Measurements from ENCODE around the gene LMBRD1.
"Not testable (repeated sequence)": the region's sequence is repeated elsewhere in the genome, so short reads cannot be mapped to it uniquely, and the experiment has no call there.

The LMBRD1 gene

DNA sequence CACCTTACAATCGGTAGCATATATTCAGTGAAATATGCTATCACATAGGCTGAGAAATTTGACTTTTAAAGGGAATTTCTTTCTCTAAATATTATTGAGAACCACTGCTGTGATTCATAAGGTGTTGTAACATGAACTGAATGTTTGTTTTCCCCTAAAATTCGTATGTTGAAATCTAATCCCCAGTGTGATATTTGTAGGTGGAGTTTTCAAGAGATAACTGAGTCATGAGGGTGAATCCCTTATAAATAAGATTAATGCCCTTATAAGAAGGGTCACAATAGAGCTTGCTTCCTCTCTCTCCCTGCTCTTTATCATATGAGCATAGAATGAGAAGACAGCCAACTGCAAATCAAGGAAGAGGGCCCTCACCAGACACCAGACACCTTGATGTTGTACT lies 64.8 kb downstream of the LMBRD1 start:
- no peak for DNase-seq

DNA sequence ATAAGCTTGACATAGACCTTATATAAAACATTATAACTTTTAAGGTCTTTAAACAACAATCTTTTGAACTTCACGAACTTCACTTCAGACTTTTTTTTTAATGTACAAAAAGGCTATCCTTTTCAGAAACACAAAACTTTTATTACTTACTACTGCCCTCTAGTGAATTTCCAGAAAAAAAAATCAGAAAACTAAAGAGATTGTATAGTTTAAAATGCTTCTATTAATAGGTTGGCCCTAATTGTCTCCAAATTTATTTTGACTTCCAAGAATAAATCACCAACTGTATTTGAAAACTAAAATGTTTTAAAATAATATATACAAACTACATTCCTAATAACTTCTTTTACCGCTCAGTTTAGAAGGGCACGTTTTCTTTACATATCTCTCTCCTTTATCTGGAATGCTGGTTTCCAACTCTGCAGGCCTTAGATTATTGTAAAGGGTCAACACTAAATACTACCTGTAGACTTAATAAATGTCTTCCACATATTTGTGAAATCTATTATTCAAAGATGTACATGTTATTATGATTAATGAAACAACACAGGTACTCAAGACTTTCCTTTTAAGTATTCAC lies 66.8 kb downstream of the LMBRD1 start:
- peak; percentile 12 for DNase-seq

DNA sequence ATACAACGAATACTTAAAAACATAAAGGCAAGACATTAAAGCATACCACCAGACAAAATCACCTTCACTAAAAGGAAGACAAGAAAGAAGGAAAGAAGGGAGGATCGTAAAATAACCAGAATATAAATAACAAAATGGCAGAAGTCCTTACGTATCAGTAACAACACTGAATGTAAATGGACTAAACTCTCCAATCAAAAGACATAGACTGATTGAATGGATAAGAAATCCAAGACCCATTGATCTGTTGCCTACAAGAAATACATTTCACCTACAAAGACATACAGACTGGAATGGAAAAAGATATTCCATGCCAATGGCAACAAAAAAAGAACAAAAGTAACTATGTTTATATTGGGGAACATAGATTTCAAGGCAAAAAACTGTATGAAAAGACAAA lies 74.1 kb downstream of the LMBRD1 start:
- DNase-seq: no peak

DNA sequence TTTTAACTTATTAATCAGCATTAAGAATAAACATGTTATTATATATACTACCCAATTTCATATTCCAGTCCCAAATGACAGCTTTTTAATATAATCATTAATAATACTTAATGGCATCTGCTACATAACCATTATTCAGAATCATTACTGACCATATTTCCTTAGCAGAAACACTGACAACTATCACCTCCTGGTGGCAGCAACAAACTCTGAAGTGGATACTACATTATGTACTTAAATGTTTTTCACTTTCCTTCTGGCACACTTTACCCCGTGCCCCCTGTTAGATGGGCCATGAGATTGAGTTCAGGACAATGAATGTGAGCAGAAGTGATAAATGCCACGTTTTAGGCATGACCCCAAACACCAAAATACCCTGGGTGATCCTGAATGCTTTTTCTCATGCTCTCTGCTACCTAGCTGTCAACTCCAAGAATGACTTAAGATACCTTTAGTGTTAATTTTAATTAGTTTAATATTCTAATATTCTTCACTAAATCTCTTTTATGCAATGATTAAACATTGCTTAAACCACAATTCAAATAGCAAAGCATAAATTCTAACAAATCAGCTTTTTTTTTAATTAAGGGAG lies 77.1 kb downstream of the LMBRD1 start:
- peak; percentile 2 for DNase-seq

DNA sequence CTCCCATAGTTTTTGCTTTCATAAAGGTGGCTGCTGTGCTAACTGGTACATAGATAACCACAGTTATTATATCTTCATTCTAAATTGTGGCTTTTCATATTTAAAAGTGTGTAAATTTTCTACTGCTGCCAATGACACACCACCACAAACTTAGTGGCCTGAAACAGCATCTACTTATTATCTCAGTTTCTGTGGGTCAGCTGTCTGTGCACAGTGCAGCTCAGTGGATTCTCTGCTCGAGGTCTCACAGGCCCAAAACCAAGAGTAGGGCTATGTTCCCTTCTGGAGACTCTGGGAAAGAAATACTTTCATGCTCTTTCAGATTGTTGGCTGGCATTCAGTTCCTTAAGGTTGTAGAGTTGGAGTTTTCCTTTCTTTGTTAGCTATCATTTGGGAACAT lies 90.1 kb downstream of the LMBRD1 start:
- DNase-seq: no peak

DNA sequence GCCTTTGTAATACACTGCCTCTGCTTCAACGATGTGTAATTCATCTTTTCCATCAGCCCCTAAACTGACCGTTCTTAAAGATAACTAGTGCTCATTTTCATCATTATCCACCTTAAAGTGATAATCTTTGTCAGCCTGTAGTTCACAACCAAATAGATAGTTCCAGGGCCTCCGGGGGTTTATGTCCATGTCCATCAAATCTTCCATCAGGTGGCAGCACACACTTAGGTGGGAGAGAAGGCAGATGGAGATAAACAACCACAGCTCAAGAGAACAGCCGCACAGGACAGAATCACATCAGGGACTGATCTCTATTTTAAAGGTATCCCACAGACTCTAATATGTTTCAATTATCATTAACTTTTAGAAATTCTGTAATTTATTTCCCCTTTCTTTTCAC lies 90.9 kb downstream of the LMBRD1 start:
- no peak for DNase-seq

DNA sequence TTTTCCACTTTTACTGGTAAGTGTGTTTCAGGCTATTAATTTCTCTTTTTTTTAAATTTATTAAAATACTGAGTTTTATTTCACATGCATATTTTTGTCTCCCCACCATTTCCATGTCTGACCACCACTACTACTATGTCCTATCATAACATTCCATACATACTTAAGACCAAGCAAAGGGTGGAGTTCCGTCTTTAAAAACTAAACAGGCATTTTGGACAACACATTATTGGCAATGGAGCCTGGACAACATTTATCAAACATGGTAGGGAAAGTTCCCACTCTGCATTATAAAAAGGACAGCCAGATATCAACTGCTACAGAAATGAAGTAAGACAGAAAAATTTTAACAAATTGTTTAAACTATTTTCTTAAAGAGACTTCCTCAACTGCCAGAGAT lies 91.9 kb downstream of the LMBRD1 start:
- DNase-seq: no peak

DNA sequence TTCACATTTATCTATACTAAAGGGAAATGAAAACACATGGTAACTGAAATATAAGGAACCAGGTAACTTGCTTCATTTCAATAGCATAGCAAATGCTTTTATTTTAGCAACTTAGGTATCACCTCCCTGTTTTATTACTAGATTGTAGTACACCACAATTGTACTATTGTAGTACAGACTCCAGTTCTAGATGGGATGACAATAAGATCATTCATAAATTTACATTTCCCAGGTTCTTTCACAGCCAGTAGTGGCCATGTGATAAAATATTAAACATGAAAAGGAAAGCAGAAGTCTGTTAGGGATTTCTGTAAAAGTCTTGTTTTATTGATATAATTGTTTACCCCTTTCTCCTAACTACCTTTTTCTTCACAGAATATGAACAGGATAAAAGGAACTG lies 97.2 kb downstream of the LMBRD1 start:
- DNase-seq: no peak

DNA sequence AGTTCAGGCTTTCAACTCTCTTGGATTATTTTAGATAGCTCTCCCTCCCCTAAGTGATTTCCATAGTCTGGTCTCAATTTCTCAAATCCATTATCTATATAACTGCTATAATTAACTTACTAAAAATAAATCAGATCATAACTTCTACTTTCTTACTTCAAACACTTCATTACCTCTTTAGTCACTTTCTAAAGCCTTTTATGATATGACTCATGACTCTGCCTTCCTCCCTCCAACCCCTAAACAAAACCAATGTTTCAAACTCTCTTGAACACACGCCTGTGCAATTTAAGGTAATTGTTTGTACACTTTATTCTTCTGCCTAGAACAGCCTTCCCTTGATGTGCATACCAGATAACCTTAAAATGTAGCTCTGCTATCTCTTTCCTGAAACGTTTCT lies 100.5 kb downstream of the LMBRD1 start:
- DNase-seq: no peak

DNA sequence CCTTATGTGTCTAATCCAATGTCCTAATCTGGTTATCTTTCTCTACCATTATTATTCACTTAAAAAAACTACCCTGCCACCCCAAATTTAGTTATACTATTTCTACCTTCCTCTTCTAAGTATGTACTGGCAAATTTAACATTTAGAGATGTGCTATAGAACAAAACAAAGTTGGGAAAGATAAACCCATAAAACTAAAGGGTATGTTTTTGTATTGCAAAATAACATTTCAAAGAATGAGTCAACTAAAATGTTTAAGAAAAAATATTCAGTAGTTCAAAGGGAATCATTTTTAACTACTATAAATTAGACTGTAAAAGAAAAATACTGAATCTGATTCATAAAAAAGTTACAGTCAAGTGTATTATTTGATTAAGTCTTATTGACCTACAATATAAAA lies 103.0 kb downstream of the LMBRD1 start:
- no peak for DNase-seq

DNA sequence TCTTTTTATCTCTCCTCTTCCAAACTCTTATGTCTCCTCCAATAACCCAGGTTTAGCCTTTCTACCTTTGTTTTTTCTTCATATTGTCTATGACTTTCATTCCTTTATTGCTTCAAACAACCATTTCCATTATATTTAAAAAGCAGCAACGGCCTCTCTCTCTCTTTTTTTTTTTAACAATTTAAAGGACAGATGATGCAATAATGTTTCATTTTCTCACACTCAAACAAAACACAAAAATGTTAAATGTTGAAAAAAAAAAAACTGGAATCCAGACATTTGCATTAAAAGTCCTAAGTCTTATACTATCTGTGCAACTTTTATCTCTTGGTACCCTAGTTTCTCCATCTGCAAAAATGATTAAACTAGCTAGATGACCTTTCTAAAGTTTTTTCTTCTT lies 105.8 kb downstream of the LMBRD1 start:
- DNase-seq: no peak

DNA sequence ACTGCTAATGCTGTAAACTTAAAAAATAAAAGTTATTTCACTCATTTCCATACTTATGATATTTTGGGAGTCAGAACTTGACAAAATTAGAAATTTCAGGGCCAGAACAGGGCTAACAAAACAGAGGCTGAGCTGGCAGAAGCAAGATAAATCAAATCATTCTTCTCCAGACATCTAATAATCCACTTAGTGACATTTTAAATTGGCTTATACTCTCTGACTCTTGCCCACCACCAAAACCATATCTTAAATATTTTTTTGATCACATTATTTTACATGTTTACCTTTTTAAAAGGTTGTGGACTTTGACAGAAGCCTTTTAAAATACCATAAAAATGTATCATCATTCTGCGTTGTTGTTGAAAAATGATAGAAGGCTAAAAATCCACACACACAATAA lies 116.5 kb downstream of the LMBRD1 start:
- no peak for DNase-seq

DNA sequence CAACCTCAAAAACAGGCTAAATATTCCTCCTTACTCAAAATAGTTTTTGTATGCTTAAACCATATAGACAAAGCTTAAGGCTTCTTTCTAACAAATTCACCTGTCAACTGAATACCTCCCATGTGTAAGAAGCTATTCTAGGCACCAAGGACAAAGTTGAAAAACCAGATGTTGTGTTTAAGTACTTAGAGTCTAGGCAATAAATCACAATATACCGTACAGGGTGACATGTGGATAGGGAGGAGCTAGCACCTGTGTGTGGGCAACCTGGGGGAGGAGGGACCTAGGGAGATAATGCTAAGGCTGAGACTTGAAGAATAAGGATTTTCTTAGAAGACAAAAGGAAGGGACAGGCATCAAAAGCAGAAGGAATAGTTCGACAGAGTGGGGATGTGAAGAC lies 123.5 kb downstream of the LMBRD1 start:
- DNase-seq: no peak

DNA sequence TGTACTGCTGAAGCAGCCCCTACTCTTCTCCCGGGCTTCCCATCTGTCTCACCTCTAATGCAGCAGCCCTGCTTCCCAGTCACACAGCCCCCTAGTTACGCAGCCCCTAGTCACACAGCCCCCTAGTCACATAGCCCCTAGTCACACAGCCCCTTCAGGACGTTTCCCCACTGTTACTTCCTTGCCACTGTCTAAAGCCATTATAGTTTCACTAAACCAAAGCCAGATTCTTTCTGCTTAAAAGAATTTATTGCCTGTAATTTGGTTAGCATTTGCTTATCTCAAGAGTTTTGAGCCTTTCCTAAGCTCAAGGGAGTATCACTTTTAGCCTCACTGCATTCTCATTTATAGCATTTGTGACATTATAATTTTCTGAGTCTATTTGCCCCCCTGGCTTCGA lies 127.9 kb downstream of the LMBRD1 start:
- no peak for DNase-seq

DNA sequence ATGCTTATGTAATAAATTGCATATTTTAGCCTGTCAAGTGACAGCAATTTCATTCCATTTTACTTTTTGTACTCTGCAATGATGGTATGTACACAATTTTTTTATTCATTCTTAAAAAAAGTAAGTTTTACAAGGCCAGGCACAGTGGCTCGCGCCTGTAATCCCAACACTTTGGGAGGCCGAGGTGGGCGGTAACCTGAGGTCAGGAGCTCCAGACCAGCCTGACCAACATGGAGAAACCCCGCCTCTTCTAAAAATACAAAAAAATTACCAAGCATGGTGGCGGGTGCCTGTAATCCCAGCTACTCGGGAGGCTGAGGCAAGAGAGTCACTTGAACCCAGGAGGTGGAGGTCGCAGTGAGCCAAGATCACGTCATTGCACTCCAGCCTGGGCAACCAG lies 130.0 kb downstream of the LMBRD1 start:
- DNase-seq: not testable (repeated sequence)

DNA sequence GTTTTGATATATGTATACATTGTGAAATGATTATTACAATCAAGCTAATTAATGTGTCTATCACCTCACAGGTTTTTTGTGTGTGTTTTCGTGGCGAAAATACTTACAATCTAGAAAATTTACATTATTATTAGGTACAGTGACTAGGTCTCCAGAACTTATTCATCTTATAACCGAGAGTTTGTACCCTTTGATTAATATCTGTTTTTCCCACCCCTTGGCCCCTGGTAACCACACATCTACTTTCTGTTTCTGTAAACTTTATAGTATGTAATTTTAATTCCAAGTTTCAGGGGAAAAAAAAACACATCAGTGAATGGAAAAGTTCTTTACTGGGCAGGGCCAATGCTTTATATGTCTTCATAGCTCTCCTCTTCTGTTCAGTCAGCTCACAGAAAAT lies 131.4 kb downstream of the LMBRD1 start:
- DNase-seq: no peak

DNA sequence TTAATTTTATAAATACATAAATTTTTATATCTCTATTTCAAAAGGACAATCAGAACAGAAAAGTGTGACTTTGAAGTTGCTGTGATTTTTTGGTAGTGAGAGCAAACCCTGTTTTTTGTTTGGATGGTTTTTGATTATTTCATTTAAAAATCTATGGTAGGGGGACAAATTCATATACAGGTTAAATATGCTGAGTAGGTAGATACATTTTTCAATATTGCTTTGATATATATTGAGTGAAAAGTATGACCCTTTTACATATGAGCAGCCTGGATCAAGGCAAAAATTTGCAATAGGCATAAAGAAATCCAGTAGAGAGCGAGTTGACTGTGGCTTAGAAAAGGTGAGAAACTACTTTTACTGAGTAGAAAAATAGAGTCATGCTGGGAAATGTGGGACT lies 132.3 kb downstream of the LMBRD1 start:
- no peak for DNase-seq

DNA sequence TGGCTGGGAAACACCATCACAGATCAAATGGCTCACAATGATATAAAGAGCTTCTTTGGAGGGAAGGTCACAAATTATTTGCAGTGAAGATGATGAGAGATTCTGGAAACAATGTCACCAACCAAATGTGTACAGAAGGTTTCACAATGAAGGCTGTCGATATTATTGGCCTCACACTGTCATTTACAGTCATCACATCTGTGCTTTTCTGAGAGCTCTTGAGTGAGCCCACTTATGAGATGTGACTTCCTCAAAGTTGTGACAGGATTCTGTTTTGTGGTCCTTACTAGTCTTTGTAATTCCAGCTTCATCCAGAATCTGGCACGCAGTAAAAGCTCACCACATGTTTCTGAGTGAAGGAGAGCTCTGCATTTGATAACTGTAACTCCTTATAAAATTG lies 133.6 kb downstream of the LMBRD1 start:
- DNase-seq: no peak

DNA sequence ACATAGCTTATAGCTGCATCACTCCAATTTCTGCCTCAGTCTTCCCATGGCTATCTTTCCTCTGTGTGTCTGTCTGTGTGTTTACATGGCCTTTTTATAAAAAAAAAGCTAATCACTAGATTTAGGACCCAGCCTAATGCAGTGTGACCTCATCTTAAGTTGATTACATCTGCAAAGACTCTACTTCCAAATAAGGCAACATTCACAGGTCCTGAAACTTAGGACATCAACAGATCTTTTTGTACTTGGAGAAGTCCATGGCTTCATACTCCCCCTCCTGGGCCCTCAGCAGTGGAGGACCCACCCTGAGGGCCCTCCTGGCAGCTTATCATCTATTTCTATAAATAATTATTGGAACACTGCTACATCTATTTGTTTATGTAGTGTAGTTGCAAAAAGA lies 146.1 kb downstream of the LMBRD1 start:
- DNase-seq: no peak

DNA sequence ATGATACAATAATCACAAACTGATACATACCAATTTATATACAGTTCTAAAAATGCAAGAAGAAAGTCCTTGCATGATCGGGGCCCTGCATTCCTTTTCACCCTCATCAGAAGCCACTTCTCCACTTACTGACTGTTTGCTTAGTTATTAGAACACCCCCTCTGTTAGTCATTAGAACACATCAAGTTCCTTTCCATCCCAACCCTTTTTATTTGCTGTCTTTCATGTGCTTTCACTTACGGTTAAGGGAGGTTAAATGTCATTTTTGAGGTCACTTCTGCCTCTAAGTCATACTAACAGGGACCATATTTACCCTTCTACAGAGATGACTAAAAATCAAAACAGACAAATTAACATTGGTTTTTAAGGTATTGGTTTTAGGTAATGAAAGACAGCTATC lies 149.1 kb downstream of the LMBRD1 start:
- no peak for DNase-seq

DNA sequence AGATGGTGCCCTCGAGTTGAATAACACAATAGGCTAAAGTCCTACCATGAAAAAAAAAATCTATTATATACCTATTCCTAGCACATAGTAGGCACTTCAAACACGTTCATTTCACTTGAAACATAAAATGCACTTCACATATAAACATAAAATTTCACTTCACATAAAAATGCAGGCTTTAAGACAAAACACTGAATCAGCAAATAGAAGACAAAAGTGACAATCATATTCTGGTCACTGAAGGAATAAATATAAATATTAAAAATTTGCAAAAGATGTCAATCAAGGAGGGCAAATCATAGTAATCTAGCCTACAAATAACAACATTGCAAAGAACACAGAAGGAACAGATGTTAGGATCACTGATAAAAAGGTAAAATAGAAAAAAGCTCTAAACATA lies 153.1 kb downstream of the LMBRD1 start:
- DNase-seq: no peak

DNA sequence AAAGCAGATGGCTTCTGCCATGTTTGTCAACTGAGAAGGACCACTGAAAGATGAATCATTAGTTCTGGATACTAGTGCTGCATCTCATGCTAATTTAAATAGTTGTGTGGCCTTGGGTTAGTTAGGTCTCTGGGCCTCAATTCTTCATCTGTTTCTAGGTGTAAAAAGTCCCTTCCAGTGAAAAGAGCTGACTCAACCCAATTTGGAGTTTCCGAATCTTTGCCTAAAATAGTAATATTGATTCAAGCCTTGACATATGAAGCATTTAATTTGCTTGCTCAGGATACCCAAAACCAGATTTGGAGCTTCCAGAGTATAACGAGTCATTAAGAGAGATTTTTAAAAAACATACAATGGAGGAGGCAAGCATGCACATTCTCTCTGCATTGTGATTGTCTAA lies 163.9 kb downstream of the LMBRD1 start:
- DNase-seq: no peak

DNA sequence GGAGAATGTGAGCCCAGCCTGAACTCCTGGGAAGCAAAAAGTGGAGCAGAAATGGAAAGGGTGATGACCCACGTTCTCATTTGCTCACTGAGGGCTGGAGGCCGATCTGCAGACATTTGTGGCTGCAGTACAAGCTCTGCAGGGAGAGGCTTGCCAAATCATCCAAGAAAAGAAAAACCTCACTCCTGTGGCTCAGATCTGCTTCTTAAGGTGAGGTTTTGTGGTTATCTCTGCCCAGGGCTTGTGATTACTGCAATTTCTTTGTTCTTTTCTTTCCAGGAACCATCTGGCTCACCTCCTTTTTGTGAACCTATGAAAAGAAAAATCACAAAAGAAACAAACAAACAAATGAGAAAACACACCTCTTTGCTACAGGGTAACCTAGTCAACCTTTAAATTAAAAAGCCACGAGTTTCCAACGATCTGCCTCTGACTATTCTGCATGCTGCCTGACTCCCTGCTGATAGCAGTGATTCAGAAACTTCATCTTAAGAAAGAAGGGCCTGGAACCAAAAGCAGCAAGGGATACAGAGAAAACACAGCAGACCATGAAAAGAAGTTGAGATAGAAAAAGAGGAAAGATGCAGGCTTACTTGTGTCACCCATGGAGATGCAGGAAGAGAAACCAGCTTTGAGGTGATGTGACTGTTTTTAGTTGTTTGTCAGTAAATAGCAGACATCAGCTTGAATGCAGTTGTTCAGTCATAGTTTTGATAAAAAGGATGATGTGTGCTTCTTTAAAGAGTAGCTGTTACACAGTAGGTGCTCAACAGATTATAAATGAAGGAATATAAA lies 165.1 kb downstream of the LMBRD1 start:
- no peak for DNase-seq

DNA sequence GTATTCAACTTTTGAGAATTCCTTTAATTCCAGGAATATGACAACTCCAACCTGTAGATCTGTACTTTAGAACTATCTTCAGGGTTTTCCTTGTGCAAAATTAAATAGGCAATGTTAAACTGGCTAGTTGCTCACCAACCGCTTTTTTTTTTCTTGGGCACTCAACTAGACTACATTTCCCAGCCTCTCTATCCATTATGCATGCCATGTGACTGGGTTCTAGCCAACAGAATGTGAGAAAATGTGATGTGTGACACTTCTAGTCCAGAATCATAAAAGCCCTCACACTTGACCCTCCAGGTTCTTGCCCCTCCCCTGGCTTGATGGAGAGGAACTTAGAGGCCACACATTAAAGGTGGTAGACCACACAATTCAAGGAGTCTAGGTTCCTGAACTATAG lies 166.0 kb downstream of the LMBRD1 start:
- DNase-seq: no peak

DNA sequence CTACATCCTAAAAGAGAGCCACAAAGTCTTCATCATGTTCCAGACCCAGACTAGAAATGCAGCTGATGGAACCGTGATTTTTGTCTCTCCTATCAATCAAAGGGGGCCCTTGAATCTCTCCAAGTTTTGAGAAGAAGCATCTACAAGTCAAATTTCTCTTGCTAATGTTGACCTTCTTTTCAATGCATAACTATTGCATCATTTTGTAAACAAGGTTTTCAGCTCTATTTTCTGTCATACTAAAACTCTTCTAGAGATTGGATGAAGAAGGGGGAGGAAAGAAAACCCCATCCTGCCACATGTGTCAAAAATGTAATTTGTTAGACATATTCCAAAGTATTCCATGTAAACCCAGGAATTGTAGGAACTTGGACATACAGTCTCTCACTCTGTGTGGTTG lies 169.2 kb downstream of the LMBRD1 start:
- no peak for DNase-seq

Data from suppressor macrophage treated with lipopolysaccharide for 4 hours (primary cell).